Ishikawa (cell line): Measurements from ENCODE around the gene ZFAND3.
A peak's percentile ranks its signal among the peaks of the same experiment; 100 is the strongest.

Experiments used
- CEBPB ChIP-seq: IDR thresholded peaks from 2 replicates; pipeline ENCODE4 v1.6.1; 2012
- CREB1 ChIP-seq: IDR thresholded peaks from 2 replicates; pipeline ENCODE4 v1.6.1; 2012; ENCODE audit warnings: low read depth
- EGR1 ChIP-seq: IDR thresholded peaks from 2 replicates; pipeline ENCODE4 v1.6.1; 2012
- EP300 ChIP-seq: IDR thresholded peaks from 2 replicates; pipeline ENCODE4 v1.6.1; 2012; ENCODE audit warnings: borderline replicate concordance
- FOXM1 ChIP-seq: IDR thresholded peaks from 2 replicates; pipeline ENCODE4 v1.6.1; 2012; ENCODE audit warnings: low read depth, borderline replicate concordance
- MAX ChIP-seq: IDR thresholded peaks from 2 replicates; pipeline ENCODE4 v1.6.1; 2012
- NFIC ChIP-seq: IDR thresholded peaks from 2 replicates; pipeline ENCODE4 v1.6.1; 2012
- RAD21 ChIP-seq: IDR thresholded peaks from 2 replicates; pipeline ENCODE4 v1.6.1; 2012; ENCODE audit warnings: low read depth
- REST ChIP-seq: IDR thresholded peaks from 2 replicates; pipeline ENCODE4 v1.6.1; 2012; ENCODE audit warnings: low read depth, mild to moderate bottlenecking
- TAF1 ChIP-seq: IDR thresholded peaks from 2 replicates; pipeline ENCODE4 v1.6.1; 2012; ENCODE audit warnings: low read depth, mild to moderate bottlenecking
- TCF12 ChIP-seq: IDR thresholded peaks from 2 replicates; pipeline ENCODE4 v1.6.1; 2012; ENCODE audit warnings: low read depth
- TEAD4 ChIP-seq: IDR thresholded peaks from 2 replicates; pipeline ENCODE4 v1.6.1; 2012
- USF1 ChIP-seq: IDR thresholded peaks from 2 replicates; pipeline ENCODE4 v1.6.1; 2012
- YY1 ChIP-seq: IDR thresholded peaks from 2 replicates; pipeline ENCODE4 v1.6.1; 2012; ENCODE audit warnings: low read depth
- ZBTB7A ChIP-seq: IDR thresholded peaks from 2 replicates; pipeline ENCODE4 v1.6.1; 2012; ENCODE audit warnings: low read depth

Gene ZFAND3

GRCh38 chr6:37987559-37987958 lies 168.0 kb downstream of the ZFAND3 start:
- TF ChIP-seq CREB1 = no peak
- no peak for TF ChIP-seq REST
- TF ChIP-seq NFIC = no peak
- TF ChIP-seq MAX = no peak
- no peak for TF ChIP-seq TCF12
- no peak for TF ChIP-seq TAF1
- TF ChIP-seq EGR1 = no peak
- TF ChIP-seq FOXM1 = no peak
- TF ChIP-seq EP300 = no peak
- no peak for TF ChIP-seq RAD21
- no peak for TF ChIP-seq ZBTB7A
- TF ChIP-seq YY1 = no peak
- no peak for TF ChIP-seq USF1
- no peak for TF ChIP-seq CEBPB
- no peak for TF ChIP-seq TEAD4

- no peak for TF ChIP-seq ZBTB7A
- TF ChIP-seq RAD21 = no peak
- no peak for TF ChIP-seq TAF1
- no peak for TF ChIP-seq TEAD4
- TF ChIP-seq USF1 = no peak
- TF ChIP-seq EGR1 = no peak
- TF ChIP-seq EP300 = no peak
- no peak for TF ChIP-seq TCF12
- no peak for TF ChIP-seq CREB1
- no peak for TF ChIP-seq REST
- TF ChIP-seq FOXM1 = no peak
- no peak for TF ChIP-seq YY1
Measured at GRCh38 chr6:37988127-37988526, 168.6 kb downstream of the ZFAND3 start.

- TF ChIP-seq TCF12 (no peak), EGR1 (no peak), TAF1 (no peak), CEBPB (no peak), MAX (no peak)
Measured at GRCh38 chr6:37988696-37989095, 169.2 kb downstream of the ZFAND3 start.

GRCh38 chr6:37990762-37991525 lies 171.4 kb downstream of the ZFAND3 start:
- TF ChIP-seq MAX = no peak
- no peak for TF ChIP-seq ZBTB7A
- peak; percentile 46 for TF ChIP-seq USF1

GRCh38 chr6:37992749-37993148 lies 173.2 kb downstream of the ZFAND3 start:
- TF ChIP-seq REST (no peak), TEAD4 (no peak)
